GM10847 (cell line): ENCODE measurements around the gene CSF2RB.

Experiments
- POLR2A ChIP-seq: IDR thresholded peaks from 2 replicates; pipeline ENCODE4 v1.6.1; 2011; ENCODE audit not compliant: insufficient read length; ENCODE audit errors: extremely low read depth

The CSF2RB gene

DNA sequence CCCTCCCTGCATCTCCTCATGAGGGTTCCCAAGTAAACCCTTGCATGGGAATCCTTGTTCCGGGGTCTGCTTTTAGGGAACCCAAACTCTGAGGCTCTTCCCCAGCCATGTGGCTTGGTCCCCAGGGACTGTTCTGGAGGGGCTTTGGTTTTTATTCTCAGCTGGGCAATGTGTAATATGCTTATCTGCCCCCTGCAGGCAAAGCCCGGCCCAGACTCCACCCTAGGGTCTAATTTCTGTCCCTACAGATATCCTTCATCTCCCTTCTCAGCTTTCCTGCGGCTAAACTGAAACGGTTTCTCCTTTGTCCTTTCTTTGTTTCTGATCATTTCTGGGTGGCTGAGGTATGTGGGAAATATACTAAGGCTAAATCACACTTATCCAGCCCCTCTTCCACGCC, 68.7 kb downstream of the CSF2RB start:
- TF ChIP-seq POLR2A, result no peak

- no peak for TF ChIP-seq POLR2A
These were observed 71.9 kb downstream of the CSF2RB start for GRCh38 chr22:36985211-36985889.

GRCh38 chr22:36986242-36986821, 72.9 kb downstream of the CSF2RB start:
- TF ChIP-seq POLR2A, result no peak

DNA sequence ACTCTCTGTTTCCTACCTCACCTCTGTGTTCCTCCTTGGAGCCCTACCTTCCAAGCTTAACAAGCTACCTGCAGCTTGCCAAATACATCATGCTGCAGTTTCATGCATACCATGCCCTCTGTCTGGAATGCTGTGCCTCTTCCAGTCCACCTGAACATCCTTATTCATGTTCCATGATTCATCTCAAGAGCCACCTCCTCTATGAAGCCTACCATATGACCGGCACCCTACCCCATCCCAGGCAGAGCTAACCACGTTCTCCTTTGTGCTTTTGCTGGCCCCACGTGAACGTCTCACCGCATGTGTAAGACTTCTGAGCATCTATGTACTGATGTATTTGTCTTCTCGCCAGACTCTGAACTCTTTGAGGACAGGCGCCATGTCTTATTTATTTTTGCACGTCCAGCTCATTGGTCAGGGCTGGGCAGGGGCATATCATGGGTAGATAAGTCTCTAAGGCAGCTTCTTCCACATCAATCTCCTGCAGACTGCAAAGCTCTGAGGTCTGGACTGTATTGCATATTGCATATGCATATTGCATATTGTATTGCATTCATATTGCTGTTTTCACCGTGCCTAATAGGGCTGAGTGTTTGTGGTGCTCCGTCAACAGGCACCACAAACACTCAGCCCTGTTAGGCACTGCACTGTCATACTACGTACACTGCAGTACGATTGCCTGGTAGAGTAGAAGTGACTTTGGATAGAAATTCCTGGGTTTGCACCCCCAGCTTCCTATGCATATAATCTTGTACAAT, 74.8 kb downstream of the CSF2RB start:
- no peak for TF ChIP-seq POLR2A
